Measurements from ENCODE around the gene EID1.
"Not testable (repeated sequence)": the region's sequence is repeated elsewhere in the genome, so short reads cannot be mapped to it uniquely, and the experiment has no call there.

EID1 gene

GRCh38 chr15:48877630-48878595 lies at the start of gene EID1:
EID1 (plus strand) TSS chr15:48878134; CDS start chr15:48878177, 43 bp downstream.
- Mint-ChIP-seq H3K9me3 (no peaks in the 10 kb centered on the region), H3K27ac (peak within 1 kb of the TSS; percentile 95), H3K36me3 (peaks cover 20% of the 10 kb centered on the region), H3K4me3 (peak within 1 kb of the TSS; percentile 93), H3K27me3 (peaks cover 5% of the 10 kb centered on the region), H3K4me1 (peaks cover 34% of the 10 kb centered on the region)
- CTCF ChIA-PET = interaction anchor here (0.8 to 2.9 kb wide), 5 partner anchors 13 to 268 kb away, joined by 3 to 19 read pairs (median 5); partner anchors contain the start of gene SHC4
- peak; percentile 94 for DNase-seq

GRCh38 chr15:48828471-48828870 lies 49.5 kb upstream of the EID1 start:
- DNase-seq = no peak
- CTCF ChIA-PET = no interaction called here
- Mint-ChIP-seq H3K27me3 (peaks cover 16% of the 10 kb centered on the region), H3K4me3 (no peak overlapping the region), H3K27ac (no peak overlapping the region), H3K36me3 (no peaks in the 10 kb centered on the region), H3K9me3 (no peaks in the 10 kb centered on the region), H3K4me1 (no peaks in the 10 kb centered on the region)

- CTCF ChIA-PET = no interaction called here
- no peak for DNase-seq
- Mint-ChIP-seq H3K27me3 (peaks cover 18% of the 10 kb centered on the region), H3K4me3 (no peak overlapping the region), H3K27ac (no peak overlapping the region), H3K4me1 (no peaks in the 10 kb centered on the region), H3K36me3 (no peaks in the 10 kb centered on the region), H3K9me3 (no peaks in the 10 kb centered on the region)
Measured at GRCh38 chr15:48828906-48829305, 49.0 kb upstream of the EID1 start.

GRCh38 chr15:48832648-48833047 lies 45.3 kb upstream of the EID1 start:
- Mint-ChIP-seq H3K4me3 (no peak overlapping the region), H3K27ac (no peak overlapping the region), H3K36me3 (no peaks in the 10 kb centered on the region), H3K9me3 (no peaks in the 10 kb centered on the region), H3K27me3 (peaks cover 22% of the 10 kb centered on the region), H3K4me1 (no peaks in the 10 kb centered on the region)
- DNase-seq = no peak
- CTCF ChIA-PET = no interaction called here

- no peak for DNase-seq
Measured at GRCh38 chr15:48833526-48834239, 44.3 kb upstream of the EID1 start.

GRCh38 chr15:48834756-48835155 lies 43.2 kb upstream of the EID1 start:
- Mint-ChIP-seq H3K4me3 (no peak overlapping the region), H3K27me3 (peaks cover 22% of the 10 kb centered on the region), H3K27ac (no peak overlapping the region), H3K36me3 (no peaks in the 10 kb centered on the region), H3K9me3 (no peaks in the 10 kb centered on the region), H3K4me1 (no peaks in the 10 kb centered on the region)
- CTCF ChIA-PET = no interaction called here
- DNase-seq = no peak

More at GRCh38 chr15:48833526-48834239, 44.3 kb upstream of the EID1 start:
- Mint-ChIP-seq H3K27me3 (peaks cover 22% of the 10 kb centered on the region), H3K27ac (no peak overlapping the region), H3K4me1 (no peaks in the 10 kb centered on the region), H3K36me3 (no peaks in the 10 kb centered on the region), H3K9me3 (no peaks in the 10 kb centered on the region), H3K4me3 (no peak overlapping the region)
- CTCF ChIA-PET = no interaction called here

GRCh38 chr15:48842501-48842900 lies 35.4 kb upstream of the EID1 start:
- CTCF ChIA-PET = no interaction called here
- H3K36me3 Mint-ChIP-seq = no peaks in the 10 kb centered on the region
- no peak overlapping the region for H3K27ac Mint-ChIP-seq
- H3K9me3 Mint-ChIP-seq = no peaks in the 10 kb centered on the region
- no peaks in the 10 kb centered on the region for H3K4me1 Mint-ChIP-seq
- DNase-seq = no peak
- no peak overlapping the region for H3K4me3 Mint-ChIP-seq
- H3K27me3 Mint-ChIP-seq = peaks cover 4% of the 10 kb centered on the region

GRCh38 chr15:48845123-48845522 lies 32.8 kb upstream of the EID1 start:
- CTCF ChIA-PET = interaction anchor here (1.2 kb wide), 1 partner anchor 16 kb away, joined by 3 read pairs; no protein-coding TSS in a partner anchor

GRCh38 chr15:48850648-48851047 lies 27.3 kb upstream of the EID1 start:
- H3K27me3 Mint-ChIP-seq = peaks cover 9% of the 10 kb centered on the region
- H3K4me3 Mint-ChIP-seq = no peak overlapping the region
- no peaks in the 10 kb centered on the region for H3K36me3 Mint-ChIP-seq
- no peak overlapping the region for H3K27ac Mint-ChIP-seq
- no peaks in the 10 kb centered on the region for H3K4me1 Mint-ChIP-seq
- H3K9me3 Mint-ChIP-seq = no peaks in the 10 kb centered on the region
- no peak for DNase-seq
- CTCF ChIA-PET = no interaction called here

More at GRCh38 chr15:48845123-48845522, 32.8 kb upstream of the EID1 start:
- no peak for DNase-seq
- no peaks in the 10 kb centered on the region for H3K9me3 Mint-ChIP-seq
- H3K27ac Mint-ChIP-seq = no peak overlapping the region
- H3K36me3 Mint-ChIP-seq = no peaks in the 10 kb centered on the region
- H3K4me1 Mint-ChIP-seq = no peaks in the 10 kb centered on the region
- H3K4me3 Mint-ChIP-seq = no peak overlapping the region
- H3K27me3 Mint-ChIP-seq = peaks cover 4% of the 10 kb centered on the region

GRCh38 chr15:48851956-48852355 lies 26.0 kb upstream of the EID1 start:
- Mint-ChIP-seq H3K36me3 (no peaks in the 10 kb centered on the region), H3K27me3 (peaks cover 9% of the 10 kb centered on the region), H3K4me3 (no peak overlapping the region), H3K4me1 (no peaks in the 10 kb centered on the region), H3K9me3 (no peaks in the 10 kb centered on the region), H3K27ac (no peak overlapping the region)
- no peak for DNase-seq
- CTCF ChIA-PET = no interaction called here

- H3K27ac Mint-ChIP-seq, H3K9me3 Mint-ChIP-seq, H3K36me3 Mint-ChIP-seq, CTCF ChIA-PET, H3K27me3 Mint-ChIP-seq, H3K4me3 Mint-ChIP-seq, H3K4me1 Mint-ChIP-seq, DNase-seq: not testable (repeated sequence)
Measured at GRCh38 chr15:48854434-48854833, 23.5 kb upstream of the EID1 start.

GRCh38 chr15:48855501-48856440 lies 22.2 kb upstream of the EID1 start:
- no peak for DNase-seq
- no peak overlapping the region for H3K4me3 Mint-ChIP-seq
- H3K36me3 Mint-ChIP-seq = no peaks in the 10 kb centered on the region
- H3K9me3 Mint-ChIP-seq = no peaks in the 10 kb centered on the region
- no peaks in the 10 kb centered on the region for H3K4me1 Mint-ChIP-seq
- H3K27ac Mint-ChIP-seq = no peak overlapping the region
- CTCF ChIA-PET = interaction anchor here (1.4 kb wide), 1 partner anchor 498 kb away, joined by 3 read pairs; no protein-coding TSS in a partner anchor
- peaks cover 9% of the 10 kb centered on the region for H3K27me3 Mint-ChIP-seq

GRCh38 chr15:48856942-48857341 lies 21.0 kb upstream of the EID1 start:
- Mint-ChIP-seq H3K4me1 (no peaks in the 10 kb centered on the region), H3K4me3 (no peak overlapping the region), H3K9me3 (no peaks in the 10 kb centered on the region), H3K27me3 (peaks cover 13% of the 10 kb centered on the region), H3K36me3 (no peaks in the 10 kb centered on the region), H3K27ac (no peak overlapping the region)
- CTCF ChIA-PET = interaction anchor here (0.6 to 1.4 kb wide), 2 partner anchors 111 to 499 kb away, joined by 3 read pairs; no protein-coding TSS in a partner anchor
- DNase-seq = no peak
